ENCODE results near the gene PXMP4.

DNA sequence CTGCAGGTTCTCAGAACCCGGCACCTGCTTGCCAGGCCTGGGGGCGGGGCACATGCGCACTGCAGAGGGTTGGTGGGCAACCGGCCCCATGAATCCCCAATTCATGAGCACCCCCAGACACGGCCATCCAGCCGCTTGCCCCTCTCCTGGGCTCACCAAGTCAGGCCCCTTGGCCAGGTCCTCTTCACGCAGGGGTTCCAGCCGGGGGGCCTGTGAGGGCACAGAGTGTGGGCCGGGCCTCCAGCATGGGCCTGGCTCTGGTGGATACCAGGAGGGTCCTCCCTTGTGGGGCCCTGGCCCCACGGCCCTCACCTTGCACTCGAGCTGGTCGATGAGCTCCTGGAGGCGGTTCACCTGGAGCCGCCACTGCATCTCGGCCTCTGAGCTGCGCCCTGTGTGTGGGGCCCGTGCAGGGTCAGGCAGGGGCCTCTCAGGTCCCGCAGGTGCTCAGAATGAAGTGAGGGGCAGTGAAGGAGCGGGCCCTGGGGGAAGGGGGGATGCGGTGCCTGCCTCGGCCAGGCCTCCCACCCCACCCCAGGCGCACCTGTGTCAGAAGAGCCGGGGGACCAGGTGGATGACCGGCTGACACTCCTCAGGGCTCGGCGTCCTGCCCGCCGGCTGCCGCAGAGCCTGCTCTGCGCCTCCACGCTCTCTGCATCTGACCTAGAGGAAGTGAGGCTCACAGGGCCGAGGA is 60.6 kb downstream of the PXMP4 start:
- TF ChIP-seq, protein P1, sequence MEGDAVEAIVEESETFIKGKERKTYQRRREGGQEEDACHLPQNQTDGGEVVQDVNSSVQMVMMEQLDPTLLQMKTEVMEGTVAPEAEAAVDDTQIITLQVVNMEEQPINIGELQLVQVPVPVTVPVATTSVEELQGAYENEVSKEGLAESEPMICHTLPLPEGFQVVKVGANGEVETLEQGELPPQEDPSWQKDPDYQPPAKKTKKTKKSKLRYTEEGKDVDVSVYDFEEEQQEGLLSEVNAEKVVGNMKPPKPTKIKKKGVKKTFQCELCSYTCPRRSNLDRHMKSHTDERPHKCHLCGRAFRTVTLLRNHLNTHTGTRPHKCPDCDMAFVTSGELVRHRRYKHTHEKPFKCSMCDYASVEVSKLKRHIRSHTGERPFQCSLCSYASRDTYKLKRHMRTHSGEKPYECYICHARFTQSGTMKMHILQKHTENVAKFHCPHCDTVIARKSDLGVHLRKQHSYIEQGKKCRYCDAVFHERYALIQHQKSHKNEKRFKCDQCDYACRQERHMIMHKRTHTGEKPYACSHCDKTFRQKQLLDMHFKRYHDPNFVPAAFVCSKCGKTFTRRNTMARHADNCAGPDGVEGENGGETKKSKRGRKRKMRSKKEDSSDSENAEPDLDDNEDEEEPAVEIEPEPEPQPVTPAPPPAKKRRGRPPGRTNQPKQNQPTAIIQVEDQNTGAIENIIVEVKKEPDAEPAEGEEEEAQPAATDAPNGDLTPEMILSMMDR (IDR thresholded peaks at IDR 0.05), result no peak
- TF ChIP-seq POLR2A (IDR thresholded peaks at IDR 0.05), result no peak

Measured in vagina (tissue), 2 donors.